GM21423 (cell line): ENCODE results near the gene SEMA4B.
A peak's percentile ranks its signal among the peaks of the same experiment; 100 is the strongest.
"Not testable (repeated sequence)": the region's sequence is repeated elsewhere in the genome, so short reads cannot be mapped to it uniquely, and the experiment has no call there.

Experiments
- ATAC-seq: cut with Tn5 transposase; IDR thresholded peaks from one replicate; pipeline ENCODE4 v1.9.1; 2021; ENCODE audit warnings: mild to moderate bottlenecking, moderate library complexity; ENCODE audit not compliant: unreplicated experiment

SEMA4B gene

DNA sequence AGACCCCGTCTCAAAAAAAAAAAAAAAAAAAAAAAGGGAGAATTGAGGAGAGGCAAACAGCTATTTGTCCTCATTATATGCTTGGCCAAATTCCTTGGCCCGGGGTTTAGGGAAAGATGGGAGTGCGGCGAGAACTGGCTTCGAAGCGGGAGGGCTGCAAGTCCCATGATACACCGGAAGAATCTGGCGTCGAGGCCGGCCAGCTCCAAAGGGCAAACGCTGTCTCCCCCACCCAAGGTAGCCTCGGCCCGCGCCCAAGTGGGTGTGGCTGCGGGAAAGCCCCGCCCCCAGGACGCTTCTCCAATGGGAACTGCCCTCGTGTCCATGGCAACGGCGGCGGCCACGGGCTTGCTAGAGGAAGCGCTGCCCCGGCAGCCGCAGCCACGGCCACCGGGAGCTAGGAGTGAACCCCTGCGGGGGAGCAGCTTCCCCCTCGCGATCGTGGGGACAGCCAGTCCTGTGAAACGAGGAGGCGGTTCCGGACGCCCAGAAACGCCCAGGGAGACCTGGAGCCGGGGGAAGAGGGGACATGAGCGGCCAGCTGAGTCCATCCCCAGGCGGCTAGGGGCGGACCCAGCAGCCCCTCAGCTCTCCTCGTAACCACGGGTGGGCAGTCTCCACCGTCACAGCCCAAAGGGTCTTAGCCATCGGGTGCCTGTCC, 48.2 kb downstream of the SEMA4B start, which contains the start of gene TTLL13:
TSS of gene TTLL13 (plus strand) at position 354 of the 661 bp plus-strand sequence. CDS start 1,075 bp downstream, outside the sequence.
- peak; percentile 81 for ATAC-seq

DNA sequence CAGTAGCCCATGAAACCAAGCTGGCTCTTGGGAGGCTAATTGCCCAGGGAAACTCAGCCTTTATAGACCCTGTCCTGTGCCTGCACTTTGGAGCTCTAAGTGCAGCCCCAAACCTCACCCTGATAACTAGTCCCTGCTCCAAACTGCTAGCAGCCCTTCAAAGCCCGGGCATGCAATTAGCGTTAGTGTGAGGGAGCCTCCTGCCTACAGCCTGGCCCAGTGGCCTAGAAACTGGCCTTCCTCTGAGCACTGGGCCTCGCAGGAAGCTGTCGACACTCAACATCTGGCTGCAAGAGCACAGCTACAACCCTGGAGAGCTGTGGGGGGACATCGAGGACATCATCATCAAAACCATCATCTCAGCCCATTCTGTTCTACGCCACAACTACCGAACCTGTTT, 56.6 kb downstream of the SEMA4B start:
- ATAC-seq, result no peak

DNA sequence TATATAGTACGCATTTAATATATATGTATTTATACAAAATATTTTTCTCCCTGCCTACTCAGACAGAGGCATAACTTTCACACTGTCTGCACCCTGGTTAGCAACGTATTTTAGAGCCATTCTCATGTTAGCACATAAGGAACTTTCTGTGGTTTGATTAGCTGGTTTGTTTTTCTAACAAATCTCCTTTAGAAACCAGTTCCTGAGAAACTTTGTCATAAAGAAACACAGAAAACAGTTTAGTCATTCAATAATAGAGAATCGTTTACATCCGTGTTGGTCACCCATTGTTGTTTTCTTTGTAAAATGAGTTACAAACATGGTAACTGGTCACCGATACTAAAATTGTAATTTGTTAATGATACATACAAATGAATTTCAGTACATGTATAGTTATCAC, 58.4 kb downstream of the SEMA4B start:
- ATAC-seq, result peak; percentile 51

DNA sequence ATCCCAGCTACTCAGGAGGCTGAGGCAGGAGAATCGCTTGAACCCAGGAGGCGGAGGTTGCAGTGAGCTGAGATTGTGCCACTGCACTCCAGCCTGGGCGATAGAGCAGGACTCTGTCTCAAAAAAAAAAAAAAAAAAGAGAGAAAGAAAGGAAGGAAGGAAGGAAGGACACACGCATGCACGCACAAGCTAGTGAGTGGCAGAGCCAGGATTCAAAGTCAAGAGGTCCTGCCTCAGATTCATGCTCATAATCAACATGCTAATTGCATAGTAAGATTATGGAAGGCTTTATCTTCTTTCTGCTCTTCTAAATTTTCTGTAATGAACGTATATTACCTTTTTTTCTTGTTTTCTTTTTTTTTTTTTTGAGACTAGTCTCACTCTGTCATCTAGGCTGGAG, 59.6 kb downstream of the SEMA4B start:
- not testable (repeated sequence) for ATAC-seq

DNA sequence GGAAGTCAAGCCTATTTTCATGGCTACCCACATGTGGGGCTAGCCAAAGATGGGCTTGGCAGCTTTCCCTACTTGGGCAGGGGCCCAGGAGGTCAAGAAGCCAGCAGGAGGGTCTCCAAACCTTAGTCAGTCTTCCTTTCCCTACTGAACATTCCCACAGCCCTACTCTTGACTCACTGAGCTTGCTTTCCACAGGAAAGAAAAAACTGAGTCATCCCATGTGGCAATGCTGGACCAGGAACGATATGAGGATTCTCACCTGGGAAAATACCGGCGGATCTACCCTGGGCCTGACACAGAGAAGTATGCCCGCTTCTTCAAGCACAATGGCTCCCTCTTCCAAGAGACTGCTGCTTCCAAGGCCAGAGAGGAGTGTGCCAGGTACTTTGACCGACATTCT, 60.7 kb downstream of the SEMA4B start:
- no peak for ATAC-seq

DNA sequence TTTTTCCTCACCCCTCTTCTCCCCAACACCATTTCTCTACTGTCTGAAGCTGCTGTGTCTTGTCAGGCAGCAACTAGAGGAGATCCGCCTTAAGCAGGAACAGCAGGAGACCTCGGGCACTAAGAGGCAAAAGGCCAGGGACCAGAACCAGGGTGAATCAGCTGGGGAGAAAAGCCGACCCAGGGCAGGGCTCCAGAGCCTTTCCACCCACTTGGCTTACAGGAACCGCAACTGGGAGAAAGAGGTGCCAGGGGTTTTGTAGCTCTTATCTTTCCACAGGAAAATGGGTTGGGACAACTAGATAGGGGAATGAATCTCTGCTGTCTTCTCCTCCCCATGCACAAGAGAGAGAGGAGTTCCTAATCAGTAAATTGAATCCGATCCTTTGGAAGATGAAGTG, 61.3 kb downstream of the SEMA4B start:
- no peak for ATAC-seq

DNA sequence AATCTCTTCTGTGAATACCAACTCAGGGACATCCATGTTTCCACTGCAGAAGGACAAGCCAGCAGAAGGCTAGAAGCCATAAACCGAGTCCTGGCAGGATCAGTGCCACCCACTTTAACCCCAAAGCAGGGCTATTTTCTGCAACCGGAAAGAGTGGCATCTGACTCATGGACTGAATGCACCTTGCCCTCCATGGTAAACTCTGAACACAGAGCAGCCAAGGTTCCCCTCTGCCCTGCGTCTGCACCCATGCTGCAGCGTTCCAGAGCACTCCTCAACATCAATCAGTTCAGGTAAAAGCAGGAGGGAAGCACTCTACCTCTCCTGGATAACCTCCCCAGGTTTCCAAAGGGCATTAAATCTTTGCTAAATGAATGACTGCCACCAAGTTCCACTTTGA, 63.5 kb downstream of the SEMA4B start:
- no peak for ATAC-seq

DNA sequence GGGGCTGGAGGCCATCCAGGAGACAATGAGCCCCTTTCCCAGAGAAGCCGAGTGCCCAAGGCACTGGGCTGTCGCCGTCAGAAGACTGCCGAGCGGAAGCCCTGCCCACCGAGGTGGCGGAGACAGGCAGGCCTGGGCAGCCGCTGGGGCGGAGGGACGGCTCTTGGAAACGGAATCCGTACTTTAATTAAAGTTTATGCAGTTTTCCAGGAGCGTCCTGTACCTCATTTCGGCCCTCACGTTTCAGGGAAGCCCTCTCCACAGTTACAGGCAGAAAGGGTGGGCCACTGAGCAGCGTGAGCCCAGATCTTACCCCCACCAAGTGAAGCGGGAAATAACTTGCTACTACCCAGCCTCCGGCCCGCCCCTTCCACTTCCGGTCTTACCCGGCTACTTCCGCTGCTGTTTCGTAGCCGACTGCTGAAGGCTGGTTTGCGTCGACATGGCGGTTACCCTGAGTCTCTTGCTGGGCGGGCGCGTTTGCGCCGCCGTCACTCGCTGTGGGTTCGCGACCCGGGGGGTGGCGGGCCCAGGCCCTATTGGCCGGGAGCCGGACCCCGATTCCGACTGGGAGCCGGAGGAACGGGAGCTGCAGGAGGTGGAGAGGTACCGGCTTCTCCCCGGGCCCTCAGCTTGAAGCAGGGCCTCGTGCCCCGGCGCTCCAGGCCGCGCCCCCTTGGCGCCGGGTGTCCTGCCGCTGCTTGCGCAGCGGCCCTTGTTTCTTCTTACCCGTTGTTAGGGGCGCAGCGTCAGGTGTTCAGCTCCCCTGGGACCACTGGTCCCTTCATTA, 64.3 kb downstream of the SEMA4B start, which contains the start of gene NGRN:
TSS of gene NGRN (plus strand) at position 402 of the 790 bp plus-strand sequence. CDS start at position 443, 41 bp downstream.
- ATAC-seq, result peak; percentile 90

DNA sequence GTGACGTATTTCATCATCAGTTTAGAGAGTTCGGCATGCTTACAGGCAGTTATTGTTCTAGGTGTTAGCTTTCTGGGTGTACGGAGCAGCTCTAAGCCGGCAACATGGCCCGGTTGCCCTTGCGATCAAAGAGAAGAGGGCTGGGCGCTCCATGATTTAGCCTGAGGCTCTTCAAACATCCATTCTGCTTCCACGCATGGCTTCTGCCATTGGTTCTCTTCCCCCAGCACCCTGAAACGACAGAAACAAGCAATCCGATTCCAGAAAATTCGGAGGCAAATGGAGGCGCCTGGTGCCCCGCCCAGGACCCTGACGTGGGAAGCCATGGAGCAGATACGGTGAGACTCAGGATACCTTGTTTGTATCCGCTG, 64.9 kb downstream of the SEMA4B start:
- ATAC-seq, result peak; percentile 10

DNA sequence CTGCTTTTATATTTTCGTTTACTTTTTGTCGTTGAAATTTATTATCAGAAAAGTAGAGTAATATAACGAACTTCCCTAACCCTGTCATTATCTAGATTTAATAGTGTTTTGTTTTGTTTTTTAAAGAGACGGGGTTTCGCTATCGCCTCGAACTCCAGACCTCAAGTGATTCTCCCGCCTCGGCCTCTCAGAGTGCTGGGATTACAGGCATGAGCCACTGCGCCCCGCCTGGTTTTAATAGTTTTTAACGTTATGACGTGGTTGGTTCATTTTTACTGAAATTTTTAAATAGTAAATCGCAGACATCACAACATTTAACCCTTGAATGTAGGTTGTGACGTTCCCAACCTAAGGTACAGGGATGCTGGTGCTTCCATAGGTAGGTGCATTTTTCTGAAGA, 65.4 kb downstream of the SEMA4B start:
- ATAC-seq, result no peak

DNA sequence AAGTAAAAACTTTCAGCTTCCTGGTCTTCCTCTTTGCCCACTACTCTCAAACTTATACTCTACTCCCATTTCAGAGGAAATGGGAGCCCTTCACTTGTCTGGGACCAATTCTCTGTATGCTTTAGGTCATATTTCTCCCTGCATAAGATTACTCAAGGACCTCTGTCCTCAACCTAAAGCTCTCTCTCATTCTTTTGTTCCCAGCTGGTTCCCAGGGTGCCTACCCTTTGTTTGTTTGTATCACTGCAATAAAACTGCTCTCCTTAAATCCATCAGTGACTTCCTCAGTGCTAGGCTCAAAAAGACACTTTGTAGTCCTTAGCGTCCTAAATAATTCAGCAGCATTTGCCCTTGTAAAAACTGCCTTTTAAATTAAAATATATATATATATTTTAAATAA, 67.3 kb downstream of the SEMA4B start:
- ATAC-seq, result no peak

DNA sequence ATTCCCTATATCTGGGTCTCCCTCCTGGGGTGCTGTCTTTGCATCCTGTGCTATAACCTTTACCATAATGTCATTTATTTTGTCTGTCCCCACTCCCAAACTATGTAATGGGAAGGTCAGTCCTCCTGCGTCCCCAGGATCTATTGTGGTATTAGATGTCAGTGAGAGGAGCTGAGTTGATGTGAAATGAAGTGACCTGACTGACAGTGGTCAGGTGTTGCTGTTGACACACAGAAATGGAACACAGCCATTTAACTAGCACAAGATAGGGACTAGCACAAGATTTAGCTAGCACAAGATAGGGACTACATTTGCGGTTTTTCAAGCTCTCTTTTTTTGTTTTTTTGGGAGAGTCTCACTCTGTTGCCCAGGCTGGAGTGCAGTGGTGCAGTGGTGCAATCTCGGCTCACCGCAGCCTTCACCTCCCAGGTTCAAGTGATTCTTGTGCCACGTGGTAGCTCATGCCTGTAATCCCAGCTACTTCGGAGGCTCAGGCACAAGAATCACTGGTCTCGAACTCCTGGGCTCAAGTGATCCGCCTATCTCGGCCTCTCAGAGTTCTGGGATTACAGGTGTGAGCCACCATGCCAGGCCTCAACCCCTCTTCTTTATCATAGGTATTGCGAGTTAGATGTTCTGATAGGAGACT, 69.5 kb downstream of the SEMA4B start:
- no peak for ATAC-seq

DNA sequence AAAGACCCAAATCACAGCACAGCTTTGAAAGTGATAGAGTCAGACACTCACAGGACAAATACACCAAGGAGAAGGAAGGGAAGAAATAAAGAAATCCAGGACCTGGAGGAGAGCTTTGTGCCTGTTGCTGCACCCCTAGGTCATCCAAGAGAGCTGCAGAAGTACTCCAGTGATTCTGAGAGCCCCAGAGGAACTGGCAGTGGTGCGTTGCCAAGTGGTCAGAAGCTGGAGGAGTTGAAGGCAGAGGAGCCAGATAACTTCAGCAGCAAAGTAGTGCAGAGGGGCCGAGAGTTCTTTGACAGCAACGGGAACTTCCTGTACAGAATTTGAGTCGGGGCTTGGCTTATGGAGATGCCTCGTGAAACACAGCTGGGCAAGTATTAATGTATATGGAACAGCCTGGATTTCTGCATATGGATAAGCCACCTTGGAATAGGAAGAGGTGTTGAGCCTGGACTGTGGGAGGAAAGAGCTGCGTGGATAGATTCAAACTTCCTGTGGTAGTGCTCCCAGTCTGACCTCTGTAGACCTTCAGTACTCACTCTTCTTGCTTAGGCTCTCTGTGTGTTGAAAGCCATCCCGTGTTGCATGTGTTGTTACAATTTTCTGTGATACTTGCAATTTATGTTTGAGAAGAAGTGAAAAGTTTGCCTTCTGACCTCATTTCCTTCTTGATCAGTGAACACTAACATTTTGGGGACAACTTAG, 70.5 kb downstream of the SEMA4B start:
- ATAC-seq, result no peak

DNA sequence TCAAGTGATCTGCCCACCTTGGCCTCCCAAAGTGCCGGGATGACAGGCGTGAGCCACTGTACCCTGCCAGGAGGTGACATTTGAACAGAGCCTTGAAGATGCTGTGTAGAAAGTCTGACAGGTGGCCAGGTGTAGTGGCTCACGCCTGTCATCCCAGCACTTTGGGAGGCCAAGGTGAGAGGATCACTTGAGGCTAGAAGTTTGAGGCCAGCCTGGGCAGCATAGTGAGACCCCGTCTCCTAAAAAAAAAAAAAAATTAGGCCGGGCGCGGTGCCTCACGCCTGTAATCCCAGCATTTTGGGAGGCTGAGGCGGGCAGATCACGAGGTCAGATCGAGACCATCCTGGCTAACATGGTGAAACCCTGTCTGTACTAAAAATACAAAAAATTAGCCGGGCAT, 77.3 kb downstream of the SEMA4B start:
- ATAC-seq, result not testable (repeated sequence)
